ENCODE measurements around the gene PSMD1. TPM values are rescaled to one million over a fixed set of nuclear protein-coding genes. Genes with fewer than 3 reads are reported as not detected.

PSMD1 gene
- total and polyA plus RNA-seq, 4 donors, result 30.1 to 91.1 (median 56.0) TPM

- 93 to 97% methylated on average over 5 of the region's 5 CpGs for WGBS, 2 donors
- Histone ChIP-seq H3K4me1 (ENCODE audit: control insufficient read depth in 5 of 5, insufficient read depth in 5 of 5, low read length in 5 of 5) (peaks cover 0 to 3% (median 0%) of the 10 kb centered on the region in 5 donors), H3K4me3 (no peak overlapping the region), H3K36me3 (ENCODE audit: control insufficient read depth in 4 of 4, insufficient read depth in 4 of 4, low read length in 4 of 4) (peaks cover 11 to 46% (median 27%) of the 10 kb centered on the region in 4 donors), H3K27me3 (ENCODE audit: control insufficient read depth in 3 of 3, insufficient read depth in 3 of 3, low read length in 2 of 3) (no peaks in the 10 kb centered on the region), H3K9ac (ENCODE audit: insufficient read depth in 1 of 2, low read length in 2 of 2) (no peak overlapping the region), H3K27ac (ENCODE audit: low read depth in 1 of 2, low read length in 1 of 2) (no peak overlapping the region), H3K9me3 (ENCODE audit: control insufficient read depth in 4 of 4, insufficient read depth in 3 of 4, low read length in 3 of 4) (no peaks in the 10 kb centered on the region)
- no peak for TF ChIP-seq CTCF (IDR thresholded peaks at IDR 0.05; ENCODE audit: control extremely low read depth, extremely low read depth)
- DNase-seq (no peak), ATAC-seq (ENCODE audit: insufficient read depth, low FRiP score) (no peak)
Observed at GRCh38 chr2:231068525-231069222, 12.0 kb downstream of the PSMD1 start.

GRCh38 chr2:231069379-231070054 lies 12.8 kb downstream of the PSMD1 start:
- Histone ChIP-seq H3K4me1 (ENCODE audit: control insufficient read depth in 5 of 5, insufficient read depth in 5 of 5, low read length in 5 of 5) (peaks cover 0 to 3% (median 0%) of the 10 kb centered on the region in 5 donors), H3K4me3 (no peak overlapping the region), H3K36me3 (ENCODE audit: control insufficient read depth in 4 of 4, insufficient read depth in 4 of 4, low read length in 4 of 4) (peaks cover 11 to 46% (median 25%) of the 10 kb centered on the region in 4 donors), H3K27me3 (ENCODE audit: control insufficient read depth in 3 of 3, insufficient read depth in 3 of 3, low read length in 2 of 3) (no peaks in the 10 kb centered on the region), H3K9me3 (ENCODE audit: control insufficient read depth in 4 of 4, insufficient read depth in 3 of 4, low read length in 3 of 4) (no peaks in the 10 kb centered on the region), H3K27ac (ENCODE audit: low read depth in 1 of 2, low read length in 1 of 2) (no peak overlapping the region), H3K9ac (ENCODE audit: insufficient read depth in 1 of 2, low read length in 2 of 2) (no peak overlapping the region)
- no peak for DNase-seq
- no peak for ATAC-seq (ENCODE audit: insufficient read depth, low FRiP score)
- WGBS, 2 donors, result 92 to 93% methylated on average over 1 of the region's 1 CpG
- no peak for TF ChIP-seq CTCF (IDR thresholded peaks at IDR 0.05; ENCODE audit: control extremely low read depth, extremely low read depth)

GRCh38 chr2:231084565-231084964 lies 27.9 kb downstream of the PSMD1 start:
- TF ChIP-seq CTCF (IDR thresholded peaks at IDR 0.05; ENCODE audit: control extremely low read depth, extremely low read depth), result no peak
- no peak overlapping the region for H3K9ac ChIP-seq (ENCODE audit: insufficient read depth in 1 of 2, low read length in 2 of 2)
- peaks cover 32 to 48% (median 37%) of the 10 kb centered on the region in 4 donors for H3K36me3 ChIP-seq (ENCODE audit: control insufficient read depth in 4 of 4, insufficient read depth in 4 of 4, low read length in 4 of 4)
- no peaks in the 10 kb centered on the region for H3K9me3 ChIP-seq (ENCODE audit: control insufficient read depth in 4 of 4, insufficient read depth in 3 of 4, low read length in 3 of 4)
- WGBS, 2 donors, result 29 to 69% methylated on average over 1 of the region's 1 CpG
- ATAC-seq (ENCODE audit: insufficient read depth, low FRiP score), result no peak
- H3K27me3 ChIP-seq (ENCODE audit: control insufficient read depth in 3 of 3, insufficient read depth in 3 of 3, low read length in 2 of 3), result no peaks in the 10 kb centered on the region
- H3K27ac ChIP-seq (ENCODE audit: low read depth in 1 of 2, low read length in 1 of 2), result no peak overlapping the region
- H3K4me1 ChIP-seq (ENCODE audit: control insufficient read depth in 5 of 5, insufficient read depth in 5 of 5, low read length in 5 of 5), result no peaks in the 10 kb centered on the region
- no peak for DNase-seq
- H3K4me3 ChIP-seq, result no peak overlapping the region

Measured in lung (tissue), 12 donors.